HFFc6 (cell line): ENCODE data around the gene RUSC1. TPM values are rescaled to one million over a fixed set of nuclear protein-coding genes. Genes with fewer than 3 reads are reported as not detected.

Experiments
- DNase-seq: peaks from one replicate; pipeline ENCODE4 v3.0.0-alpha.2; 2018
- H3K27ac Mint-ChIP-seq: 2 replicates; pipeline ENCODE4 v1.8.0; 2020; ENCODE audit warnings: mild to moderate bottlenecking, mixed read lengths
- H3K27me3 Mint-ChIP-seq: 2 replicates; pipeline ENCODE4 v1.8.0; 2021; ENCODE audit warnings: mild to moderate bottlenecking, moderate library complexity, mixed read lengths; ENCODE audit not compliant: insufficient read depth
- H3K36me3 Mint-ChIP-seq: 2 replicates; pipeline ENCODE4 v1.8.0; 2021; ENCODE audit warnings: low read depth, mixed read lengths
- H3K4me1 Mint-ChIP-seq: 2 replicates; pipeline ENCODE4 v1.8.0; 2020; ENCODE audit warnings: low read depth, mixed read lengths
- H3K4me3 Mint-ChIP-seq: 2 replicates; pipeline ENCODE4 v1.8.0; 2020; ENCODE audit warnings: mild to moderate bottlenecking, moderate library complexity, mixed read lengths
- H3K9me3 Mint-ChIP-seq: 2 replicates; pipeline ENCODE4 v1.8.0; 2020; ENCODE audit warnings: mild to moderate bottlenecking, mixed read lengths
- CTCF ChIP-seq: fragments of 200-600 bp; sonication (generic); IDR thresholded peaks from 2 replicates; pipeline ENCODE4 v1.5.0; 2021; ENCODE audit warnings: antibody characterized with exemption, mild to moderate bottlenecking
- total RNA-seq, 6 experiments: library from RNA; stranded (reverse); fragmentation: NEBNext Ultra II Directional; extraction: Animal tissue kit (Norgen Biotek cat#: 25700); gene quantifications; 2 replicates in 1 of 6; 3 replicates in 5 of 6; pipeline ENCODE4 v1.2.3, GENCODE V29; 2021

Gene RUSC1
- total RNA-seq, 6 experiments from 2014 or later, result 26.6 to 36.0 (median 32.9) TPM

GRCh38 chr1:155297384-155297783, 23.3 kb upstream of the RUSC1 start:
- Mint-ChIP-seq H3K4me3 (no peak overlapping the region), H3K27ac (no peak overlapping the region), H3K4me1 (no peaks in the 10 kb centered on the region), H3K27me3 (peaks cover 38% of the 10 kb centered on the region), H3K36me3 (no peaks in the 10 kb centered on the region), H3K9me3 (no peaks in the 10 kb centered on the region)
- no peak for TF ChIP-seq CTCF
- DNase-seq, result no peak

GRCh38 chr1:155300024-155300423, 20.7 kb upstream of the RUSC1 start:
- H3K4me1 Mint-ChIP-seq, result no peaks in the 10 kb centered on the region
- H3K4me3 Mint-ChIP-seq, result no peak overlapping the region
- H3K27me3 Mint-ChIP-seq, result peaks cover 23% of the 10 kb centered on the region
- H3K9me3 Mint-ChIP-seq, result no peaks in the 10 kb centered on the region
- DNase-seq, result no peak
- H3K27ac Mint-ChIP-seq, result no peak overlapping the region
- TF ChIP-seq CTCF, result no peak
- no peaks in the 10 kb centered on the region for H3K36me3 Mint-ChIP-seq

GRCh38 chr1:155300553-155301329, 20.0 kb upstream of the RUSC1 start:
- DNase-seq, result no peak
- no peak for TF ChIP-seq CTCF
- H3K9me3 Mint-ChIP-seq, result no peaks in the 10 kb centered on the region
- no peak overlapping the region for H3K4me3 Mint-ChIP-seq
- no peaks in the 10 kb centered on the region; the same call in 1 of the 2 replicates for H3K4me1 Mint-ChIP-seq
- H3K36me3 Mint-ChIP-seq, result no peaks in the 10 kb centered on the region
- no peak overlapping the region for H3K27ac Mint-ChIP-seq
- H3K27me3 Mint-ChIP-seq, result peaks cover 21% of the 10 kb centered on the region

- Mint-ChIP-seq H3K27me3 (peaks cover 19% of the 10 kb centered on the region), H3K36me3 (no peaks in the 10 kb centered on the region), H3K4me1 (peaks cover 6% of the 10 kb centered on the region; the same call in 1 of the 2 replicates), H3K4me3 (no peak within 1 kb of the TSS), H3K9me3 (no peaks in the 10 kb centered on the region), H3K27ac (no peak within 1 kb of the TSS)
- no peak for DNase-seq
- no peak for TF ChIP-seq CTCF
Observed at GRCh38 chr1:155301342-155301841, 19.3 kb upstream of the RUSC1 start, which contains the start of gene PKLR. Gene PKLR (minus strand): TSS chr1:155301438. CDS start chr1:155301395, 43 bp downstream.

GRCh38 chr1:155304558-155305063, 16.1 kb upstream of the RUSC1 start:
- Mint-ChIP-seq H3K36me3 (no peaks in the 10 kb centered on the region), H3K27ac (no peak overlapping the region), H3K9me3 (no peaks in the 10 kb centered on the region), H3K4me3 (no peak overlapping the region), H3K4me1 (peaks cover 16% of the 10 kb centered on the region), H3K27me3 (peaks cover 10% of the 10 kb centered on the region)
- DNase-seq, result no peak
- no peak for TF ChIP-seq CTCF
